Fibroblast of villous mesenchyme (primary cell): Measurements from ENCODE around the gene HK1. TPM values are rescaled to one million over a fixed set of nuclear protein-coding genes. Genes with fewer than 3 reads are reported as not detected.

Experiments used
- DNase-seq: peaks from one replicate; pipeline ENCODE4 v3.0.0-alpha.2; 2010; ENCODE audit warnings: low read depth
- H3K4me3 ChIP-seq: 2 replicates; pipeline ENCODE4 v1.5.1; 2011; ENCODE audit warnings: low read depth, mild to moderate bottlenecking, low read length
- total RNA-seq: library from RNA; depleted of rRNA; stranded (reverse); fragments of >200 nt; gene quantifications from 2 replicates; pipeline ENCODE4 v1.2.3, GENCODE V29; 2012
- TF ChIP-seq, protein P1 (sequence below): IDR thresholded peaks from 2 replicates; pipeline ENCODE4 v1.5.1; 2012; ENCODE audit warnings: low read depth, mild to moderate bottlenecking, low read length; ENCODE audit not compliant: insufficient read depth

Gene HK1
- total RNA-seq, 1 donor, result 91.1 TPM

DNA sequence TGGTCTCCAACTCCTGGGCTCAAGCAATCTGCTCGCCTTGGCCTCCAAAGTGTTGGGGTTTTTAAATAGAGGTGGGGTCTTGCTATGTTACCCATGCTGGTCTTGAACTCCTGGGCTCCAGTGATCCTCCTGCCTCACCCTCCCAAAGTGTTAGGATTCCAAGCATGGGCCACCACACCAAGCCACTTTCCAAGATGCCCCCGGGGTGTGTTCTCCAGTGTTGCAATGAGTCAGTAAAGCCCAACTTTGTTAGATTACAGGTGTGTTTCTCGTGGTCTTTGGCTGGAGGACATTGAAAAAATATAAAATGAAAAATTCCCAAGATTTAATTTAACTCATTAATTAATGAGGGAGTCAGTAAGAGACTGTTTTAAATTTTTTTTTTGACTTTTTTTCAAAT is 109.2 kb downstream of the HK1 start:
- DNase-seq, result no peak
- H3K4me3 ChIP-seq, result no peak overlapping the region
- TF ChIP-seq, protein P1, sequence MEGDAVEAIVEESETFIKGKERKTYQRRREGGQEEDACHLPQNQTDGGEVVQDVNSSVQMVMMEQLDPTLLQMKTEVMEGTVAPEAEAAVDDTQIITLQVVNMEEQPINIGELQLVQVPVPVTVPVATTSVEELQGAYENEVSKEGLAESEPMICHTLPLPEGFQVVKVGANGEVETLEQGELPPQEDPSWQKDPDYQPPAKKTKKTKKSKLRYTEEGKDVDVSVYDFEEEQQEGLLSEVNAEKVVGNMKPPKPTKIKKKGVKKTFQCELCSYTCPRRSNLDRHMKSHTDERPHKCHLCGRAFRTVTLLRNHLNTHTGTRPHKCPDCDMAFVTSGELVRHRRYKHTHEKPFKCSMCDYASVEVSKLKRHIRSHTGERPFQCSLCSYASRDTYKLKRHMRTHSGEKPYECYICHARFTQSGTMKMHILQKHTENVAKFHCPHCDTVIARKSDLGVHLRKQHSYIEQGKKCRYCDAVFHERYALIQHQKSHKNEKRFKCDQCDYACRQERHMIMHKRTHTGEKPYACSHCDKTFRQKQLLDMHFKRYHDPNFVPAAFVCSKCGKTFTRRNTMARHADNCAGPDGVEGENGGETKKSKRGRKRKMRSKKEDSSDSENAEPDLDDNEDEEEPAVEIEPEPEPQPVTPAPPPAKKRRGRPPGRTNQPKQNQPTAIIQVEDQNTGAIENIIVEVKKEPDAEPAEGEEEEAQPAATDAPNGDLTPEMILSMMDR, result no peak

DNA sequence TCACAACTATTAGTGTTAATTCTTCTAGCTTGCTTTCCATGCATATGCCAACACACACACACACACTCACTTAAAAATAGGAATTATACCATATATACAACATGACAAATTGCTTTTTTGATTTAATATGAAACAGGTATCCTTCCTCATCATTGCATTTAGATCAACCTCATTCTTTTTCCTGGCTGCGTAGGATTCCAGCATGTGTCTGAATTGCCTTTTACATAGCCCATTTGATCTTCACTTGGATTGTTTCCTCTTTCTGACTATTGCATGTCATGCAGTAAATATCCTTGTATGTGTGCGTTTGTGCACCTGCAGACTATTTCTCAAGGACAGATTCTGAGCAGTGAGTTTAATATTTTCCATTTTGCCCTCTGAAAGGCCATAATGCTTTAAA is 110.2 kb downstream of the HK1 start:
- H3K4me3 ChIP-seq, result no peak overlapping the region
- TF ChIP-seq, protein P1, result no peak
- no peak for DNase-seq

DNA sequence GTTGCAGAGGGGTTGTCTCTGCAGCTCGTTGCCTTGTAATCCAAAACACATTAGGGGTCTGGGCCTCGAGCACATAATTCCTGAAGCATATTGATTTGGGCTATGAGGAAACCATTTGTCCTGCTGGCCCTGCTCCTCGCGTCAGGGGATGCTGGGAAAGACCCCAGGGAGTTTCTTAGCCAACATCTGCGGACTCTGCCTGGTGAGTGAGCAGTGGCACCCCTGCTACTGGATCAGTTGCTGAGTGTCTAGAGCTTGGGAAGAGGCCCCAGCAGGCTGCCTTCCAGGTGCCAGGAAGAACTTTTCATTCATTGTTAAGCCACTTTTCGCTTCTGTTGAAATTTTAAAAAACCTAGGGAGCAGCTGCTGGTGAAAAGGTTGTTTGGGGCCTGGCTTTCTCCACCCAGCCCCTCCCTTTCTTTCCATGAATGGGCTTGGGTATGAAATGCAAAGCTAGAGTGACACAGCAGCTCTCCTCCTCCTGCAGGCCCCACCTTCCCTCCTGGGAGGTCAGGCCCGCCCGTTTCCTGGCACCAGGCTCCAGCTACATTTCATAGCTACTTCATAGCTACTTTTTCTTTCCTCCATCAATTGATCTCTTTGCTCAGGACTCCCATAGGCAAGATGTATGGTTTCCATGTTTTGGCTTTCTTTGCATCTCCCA is 111.7 kb downstream of the HK1 start:
- H3K4me3 ChIP-seq, result no peak overlapping the region
- peak; percentile 52 for DNase-seq
- TF ChIP-seq, protein P1, result no peak

DNA sequence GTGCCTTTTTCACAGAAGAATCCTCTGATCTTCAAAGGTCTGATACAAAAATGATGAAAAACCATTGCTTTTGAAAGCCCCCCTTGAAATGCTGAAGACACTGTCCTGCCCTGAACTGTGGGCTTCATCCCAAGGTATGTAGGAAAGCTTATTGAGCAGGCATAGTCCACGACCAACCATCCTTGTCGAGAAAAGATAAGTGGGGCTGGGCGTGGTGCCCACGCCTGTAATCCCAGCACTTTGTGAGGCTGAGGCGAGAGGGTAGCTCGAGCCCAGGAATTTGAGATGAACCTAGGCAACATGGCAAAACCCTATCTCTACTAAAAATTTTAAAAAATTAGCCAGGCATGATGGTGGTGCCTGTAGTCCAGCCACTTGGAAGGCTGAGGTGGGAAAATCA is 112.9 kb downstream of the HK1 start:
- DNase-seq, result no peak
- TF ChIP-seq, protein P1, result no peak
- H3K4me3 ChIP-seq, result no peak overlapping the region

DNA sequence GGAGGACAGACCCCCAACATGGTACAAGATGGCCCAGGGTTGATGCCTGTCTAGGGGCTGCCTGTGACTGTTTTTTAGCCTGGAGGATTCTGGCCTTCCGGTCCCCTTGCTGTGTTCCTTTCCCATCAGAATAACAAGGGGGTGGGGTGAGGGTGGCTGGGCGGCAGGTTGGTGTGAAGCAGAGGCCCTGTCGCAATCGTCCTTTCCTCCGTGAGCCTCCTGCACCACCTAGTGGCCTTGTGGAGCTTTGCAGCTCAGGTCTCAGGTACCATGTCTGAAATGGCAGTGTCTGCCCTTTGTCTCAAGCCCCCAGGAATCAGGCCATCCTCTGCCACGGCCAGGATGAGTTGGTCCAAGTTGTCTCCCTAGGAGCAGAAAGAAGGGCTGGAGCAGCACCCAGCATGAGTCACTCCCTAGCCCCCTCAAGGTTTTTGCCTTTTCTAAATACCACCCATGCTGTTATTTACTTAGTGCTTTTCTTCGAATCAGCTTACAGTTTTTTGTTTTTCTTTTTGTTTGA is 114.2 kb downstream of the HK1 start:
- no peak overlapping the region for H3K4me3 ChIP-seq
- DNase-seq, result peak; percentile 85
- TF ChIP-seq, protein P1, result peak; percentile 98

DNA sequence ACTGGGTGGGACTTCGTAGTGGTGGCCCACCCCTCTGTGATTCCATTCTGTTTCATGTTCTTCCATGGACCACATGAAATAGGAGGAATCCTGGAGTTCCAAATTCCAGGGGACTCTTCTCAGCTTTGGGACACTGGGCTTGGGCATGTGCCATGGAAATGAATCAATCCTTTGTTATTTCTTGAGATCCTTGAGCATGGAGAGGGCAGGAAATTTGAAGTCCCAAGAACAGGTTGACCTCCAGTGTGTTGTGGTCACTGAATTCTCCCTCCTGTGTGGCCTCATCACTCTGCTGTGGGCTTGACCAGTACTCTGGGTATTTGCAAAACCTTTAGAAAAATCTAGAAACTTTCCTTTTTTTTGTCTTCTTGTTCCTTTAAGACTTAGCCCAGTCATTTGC is 115.7 kb downstream of the HK1 start:
- TF ChIP-seq, protein P1, result no peak
- DNase-seq, result no peak
- no peak overlapping the region for H3K4me3 ChIP-seq

DNA sequence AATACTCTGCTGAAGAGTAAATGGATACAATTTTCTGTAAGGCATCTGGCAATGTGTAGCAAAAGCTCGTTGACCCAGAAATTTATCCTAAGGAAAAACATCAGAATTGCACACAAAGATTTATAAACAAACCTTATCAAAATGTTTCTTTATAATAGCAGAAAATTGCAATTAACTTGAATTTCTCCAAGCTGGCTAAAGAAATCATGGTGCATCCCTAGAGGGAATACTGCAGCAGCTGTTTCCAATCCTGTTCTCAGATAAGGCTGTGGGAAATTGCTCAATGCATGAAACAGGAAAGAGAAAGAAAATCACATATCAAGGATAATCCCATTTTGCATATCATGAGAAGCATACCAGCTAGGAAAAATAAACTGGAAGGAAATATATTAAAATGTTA is 119.7 kb downstream of the HK1 start:
- TF ChIP-seq, protein P1, result no peak
- H3K4me3 ChIP-seq, result no peak overlapping the region
- peak; percentile 87 for DNase-seq
